Measurements from ENCODE around the gene ARHGAP22. TPM values are rescaled to one million over a fixed set of nuclear protein-coding genes. Genes with fewer than 3 reads are reported as not detected.

ARHGAP22 gene
- total and polyA plus RNA-seq, 2 of the 4 experiments (the other 2 are of a cell fraction), result 28.3 to 30.2 TPM

GRCh38 chr10:48574322-48574796, 30.5 kb downstream of the ARHGAP22 start:
- peaks cover 34 to 83% of the 10 kb centered on the region in 2 experiments for H3K79me1 ChIP-seq (ENCODE audit: low read depth in 1 of 2, low read length in 2 of 2)
- no peak for ATAC-seq (ENCODE audit: low read depth)
- no peak overlapping the region for H3K9ac ChIP-seq (ENCODE audit: low read depth, low read length)
- BruUV-seq (replicated peaks), result no TSS peak
- no peak overlapping the region for H3K4me3 ChIP-seq (ENCODE audit: insufficient read depth, low read depth, low read length)
- no peak overlapping the region for H2BK120ac ChIP-seq (ENCODE audit: low read depth, low read length)
- dilution Hi-C loops (cut with HindIII; ENCODE audit: low sequenced_read_pairs, unreplicated experiment) (no loop called here), intact Hi-C loops (cut with micrococcal nuclease) (no loop called here), in situ Hi-C loops (cut with MboI; ENCODE audit: low sequenced_read_pairs) (loop anchor here (25.0 kb wide), 1 partner anchor 938 kb away; no protein-coding TSS in a partner anchor)
- H2BK20ac ChIP-seq (ENCODE audit: low read depth, low read length), result no peak overlapping the region
- H3K23ac ChIP-seq (ENCODE audit: low read depth, low read length), result no peak overlapping the region
- ChIA-PET CTCF (interaction anchor here (2.4 kb wide), 1 partner anchor 82 kb away, joined by 11 read pairs; no protein-coding TSS in a partner anchor), POLR2A (ENCODE audit: unreplicated experiment) (no interaction called here)
- H3K14ac ChIP-seq (replicated peaks; ENCODE audit: low read depth, low read length), result no peak overlapping the region
- no peaks in the 10 kb centered on the region for H3K9me3 ChIP-seq (ENCODE audit: control insufficient read depth, insufficient read depth, low read length)
- H4K5ac ChIP-seq (ENCODE audit: low read depth, low read length), result no peak overlapping the region
- H2AFZ ChIP-seq (replicated peaks; ENCODE audit: low read length, poor library complexity), result no peak overlapping the region
- no peak overlapping the region for H4K8ac ChIP-seq (ENCODE audit: low read depth in 2 of 2, low read length in 2 of 2)
- no peak overlapping the region for H3K18ac ChIP-seq (ENCODE audit: low read depth, low read length)
- no peak overlapping the region for H4K91ac ChIP-seq (ENCODE audit: insufficient read depth, low read depth, low read length)
- H3K27me3 ChIP-seq (ENCODE audit: control insufficient read depth, insufficient read depth, low read length), result no peaks in the 10 kb centered on the region
- H4K20me1 ChIP-seq (ENCODE audit: insufficient read depth, low read length), result peaks cover 1% of the 10 kb centered on the region; the same call in 1 of the 2 replicates
- TF ChIP-seq SMC3 (IDR thresholded peaks at IDR 0.05; ENCODE audit: low read depth, low read length) (no peak), RAD21 (IDR thresholded peaks at IDR 0.05; ENCODE audit: low read length) (no peak), MXI1 (IDR thresholded peaks at IDR 0.05; ENCODE audit: borderline replicate concordance, low read depth, low read length) (no peak), NFE2L2 (IDR thresholded peaks at IDR 0.05; ENCODE audit: low read depth, low read length) (no peak), MAFK (IDR thresholded peaks at IDR 0.05; ENCODE audit: low read depth, low read length) (no peak), BHLHE40 (IDR thresholded peaks at IDR 0.05; ENCODE audit: low read depth, low read length) (no peak), MAZ (IDR thresholded peaks at IDR 0.05; ENCODE audit: borderline replicate concordance, low read depth, low read length) (no peak), POLR2A (IDR thresholded peaks at IDR 0.05; ENCODE audit: low read depth, low read length) (no peak), RFX5 (IDR thresholded peaks at IDR 0.05; ENCODE audit: low read depth, low read length) (no peak), ELK1 (IDR thresholded peaks at IDR 0.05; ENCODE audit: borderline replicate concordance, low read depth, low read length) (no peak), RCOR1 (IDR thresholded peaks at IDR 0.05; ENCODE audit: insufficient replicate concordance, low read length) (no peak), CEBPB (IDR thresholded peaks at IDR 0.05; ENCODE audit: low read depth, low read length) (no peak), CTCF (conservative IDR thresholded peaks at IDR 0.05; ENCODE audit: low read depth, low read length) (no peak)
- TF ChIP-seq, protein P1, sequence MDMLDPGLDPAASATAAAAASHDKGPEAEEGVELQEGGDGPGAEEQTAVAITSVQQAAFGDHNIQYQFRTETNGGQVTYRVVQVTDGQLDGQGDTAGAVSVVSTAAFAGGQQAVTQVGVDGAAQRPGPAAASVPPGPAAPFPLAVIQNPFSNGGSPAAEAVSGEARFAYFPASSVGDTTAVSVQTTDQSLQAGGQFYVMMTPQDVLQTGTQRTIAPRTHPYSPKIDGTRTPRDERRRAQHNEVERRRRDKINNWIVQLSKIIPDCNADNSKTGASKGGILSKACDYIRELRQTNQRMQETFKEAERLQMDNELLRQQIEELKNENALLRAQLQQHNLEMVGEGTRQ (IDR thresholded peaks at IDR 0.05; ENCODE audit: low read depth, low read length), result no peak
- H3K56ac ChIP-seq (ENCODE audit: extremely low read depth, insufficient read depth, low read length), result no peak overlapping the region
- no peak overlapping the region for H3K4ac ChIP-seq (ENCODE audit: low read depth, low read length)
- peaks cover 10% of the 10 kb centered on the region for H3K4me1 ChIP-seq (ENCODE audit: control insufficient read depth, insufficient read depth, low read length)
- H2AK9ac ChIP-seq (replicated peaks; ENCODE audit: low read depth, low read length, poor library complexity), result no peak overlapping the region
- peaks cover 2% of the 10 kb centered on the region; the same call in 1 of the 2 replicates for H3K9me1 ChIP-seq (ENCODE audit: insufficient read depth, low read length)
- peaks cover 3% of the 10 kb centered on the region for H3K36me3 ChIP-seq (ENCODE audit: control insufficient read depth, insufficient read depth, low read length)
- no peak overlapping the region for H2BK15ac ChIP-seq (ENCODE audit: low read depth, low read length)
- no peak overlapping the region for H3K4me2 ChIP-seq (ENCODE audit: low read depth, low read length)
- no peak overlapping the region for H2AK5ac ChIP-seq (ENCODE audit: low read depth, low read length)
- no peak for DNase-seq
- H3K27ac ChIP-seq (ENCODE audit: insufficient read depth, low read length), result no peak overlapping the region
- WGBS, 2 experiments (ENCODE audit: extremely low coverage in 2 of 2, insufficient read length in 1 of 2), result 87% methylated on average over 2 of the region's 5 CpGs; no CpG with 5 or more reads in 1 of the 2 experiments
- H2BK5ac ChIP-seq (ENCODE audit: low read depth, low read length, poor library complexity, severe bottlenecking), result no peak overlapping the region

Data from IMR-90 (cell line).